ENCODE results near the gene LHFPL6. TPM values are rescaled to one million over a fixed set of nuclear protein-coding genes. Genes with fewer than 3 reads are reported as not detected.

LHFPL6 gene
- total and polyA plus RNA-seq, 10 donors = 6.9 to 49.0 (median 30.5) TPM

GRCh38 chr13:39618561-39618960 is 15.6 kb upstream of the LHFPL6 start:
- Histone ChIP-seq H3K36me3 (no peaks in the 10 kb centered on the region), H3K4me1 (peaks cover 0 to 6% (median 0%) of the 10 kb centered on the region in 6 donors), H3K4me3 (no peak overlapping the region), H3K27ac (no peak overlapping the region), H3K27me3 (replicated peaks in 1 of 7) (no peaks in the 10 kb centered on the region), H3K9me3 (no peaks in the 10 kb centered on the region)
- TF ChIP-seq POLR2A (IDR thresholded peaks at IDR 0.05) (no peak), CTCF (IDR thresholded peaks at IDR 0.05 in 8 of 11, conservative IDR thresholded peaks at IDR 0.05 in 3 of 11) (no peak), POLR2AphosphoS5 (IDR thresholded peaks at IDR 0.05) (no peak)
- intact Hi-C loops (cut with DNase I; ENCODE audit: low total_unique reads) = loop anchor here (5.0 to 10.0 kb wide), 3 partner anchors 344 to 564 kb away; no protein-coding TSS in a partner anchor
- no peak for DNase-seq
- WGBS, 5 donors = 69 to 88% (median 74%) methylated on average over 1 of the region's 1 CpG

GRCh38 chr13:39616087-39616694 is 13.2 kb upstream of the LHFPL6 start:
- intact Hi-C loops (cut with DNase I; ENCODE audit: low total_unique reads) = loop anchor here (5.0 to 10.0 kb wide), 3 partner anchors 341 to 561 kb away; no protein-coding TSS in a partner anchor
- DNase-seq = no peak
- Histone ChIP-seq H3K27me3 (replicated peaks in 1 of 7) (no peaks in the 10 kb centered on the region), H3K9me3 (no peaks in the 10 kb centered on the region), H3K4me1 (peaks cover 0 to 6% (median 0%) of the 10 kb centered on the region in 6 donors), H3K4me3 (no peak overlapping the region), H3K27ac (no peak overlapping the region), H3K36me3 (no peaks in the 10 kb centered on the region)
- TF ChIP-seq POLR2A (IDR thresholded peaks at IDR 0.05) (no peak), CTCF (IDR thresholded peaks at IDR 0.05 in 8 of 11, conservative IDR thresholded peaks at IDR 0.05 in 3 of 11) (peak in 10 of 11 experiments; percentile 25 to 84 (median 74))
- 25 to 32% (median 29%) methylated on average over 10 of the region's 10 CpGs for WGBS, 5 donors

GRCh38 chr13:39612023-39612637 is 9.1 kb upstream of the LHFPL6 start:
- intact Hi-C loops (cut with DNase I; ENCODE audit: low total_unique reads) = loop anchor here (5.0 to 10.0 kb wide), 3 partner anchors 200 to 557 kb away; no protein-coding TSS in a partner anchor

More at GRCh38 chr13:39612023-39612637, 9.1 kb upstream of the LHFPL6 start:
- H3K4me3 ChIP-seq = no peak overlapping the region
- H3K36me3 ChIP-seq = no peaks in the 10 kb centered on the region
- 56 to 62% (median 58%) methylated on average over 5 of the region's 5 CpGs for WGBS, 5 donors
- H3K27ac ChIP-seq = no peak overlapping the region
- H3K4me1 ChIP-seq = peaks cover 0 to 6% (median 0%) of the 10 kb centered on the region in 6 donors
- no peaks in the 10 kb centered on the region for H3K9me3 ChIP-seq
- H3K27me3 ChIP-seq (replicated peaks in 1 of 7) = no peaks in the 10 kb centered on the region
- no peak for DNase-seq
- TF ChIP-seq POLR2AphosphoS5 (IDR thresholded peaks at IDR 0.05) = no peak
- no peak for TF ChIP-seq POLR2A (IDR thresholded peaks at IDR 0.05)
- peak; percentile 30 to 83 (median 71) for TF ChIP-seq CTCF (IDR thresholded peaks at IDR 0.05 in 8 of 11, conservative IDR thresholded peaks at IDR 0.05 in 3 of 11)
